Vagina (tissue), 2 donors: ENCODE data around the gene ELMOD3.
"Not testable (repeated sequence)": the region's sequence is repeated elsewhere in the genome, so short reads cannot be mapped to it uniquely, and the experiment has no call there.

Experiments used
- POLR2A ChIP-seq, 2 donors: fragments of 450-650 bp; IDR thresholded peaks; one replicate each; pipeline ENCODE4 v1.6.1; 2017; ENCODE audit warnings: antibody characterized with exemption in 2 of 2, mild to moderate bottlenecking in 2 of 2, moderate library complexity in 2 of 2
- POLR2AphosphoS5 ChIP-seq, 2 donors: sonication (generic); formaldehyde crosslinking; IDR thresholded peaks; one replicate each; pipeline ENCODE4 v1.9.0; 2017; ENCODE audit warnings: antibody characterized with exemption in 2 of 2, mild to moderate bottlenecking in 2 of 2, low read depth in 1 of 2; ENCODE audit not compliant: insufficient read depth in 1 of 2
- TF ChIP-seq, protein P1 (sequence below), 3 experiments: fragments of 450-650 bp in 2 of 3; fragments of 200-600 bp in 1 of 3; sonication (generic) in 1 of 3; IDR thresholded peaks; one replicate each; pipeline ENCODE4 v1.5.1; 2017 to 2019; ENCODE audit warnings: antibody characterized with exemption in 3 of 3, mild to moderate bottlenecking in 2 of 3, moderate library complexity in 2 of 3

- TF ChIP-seq, protein P1, sequence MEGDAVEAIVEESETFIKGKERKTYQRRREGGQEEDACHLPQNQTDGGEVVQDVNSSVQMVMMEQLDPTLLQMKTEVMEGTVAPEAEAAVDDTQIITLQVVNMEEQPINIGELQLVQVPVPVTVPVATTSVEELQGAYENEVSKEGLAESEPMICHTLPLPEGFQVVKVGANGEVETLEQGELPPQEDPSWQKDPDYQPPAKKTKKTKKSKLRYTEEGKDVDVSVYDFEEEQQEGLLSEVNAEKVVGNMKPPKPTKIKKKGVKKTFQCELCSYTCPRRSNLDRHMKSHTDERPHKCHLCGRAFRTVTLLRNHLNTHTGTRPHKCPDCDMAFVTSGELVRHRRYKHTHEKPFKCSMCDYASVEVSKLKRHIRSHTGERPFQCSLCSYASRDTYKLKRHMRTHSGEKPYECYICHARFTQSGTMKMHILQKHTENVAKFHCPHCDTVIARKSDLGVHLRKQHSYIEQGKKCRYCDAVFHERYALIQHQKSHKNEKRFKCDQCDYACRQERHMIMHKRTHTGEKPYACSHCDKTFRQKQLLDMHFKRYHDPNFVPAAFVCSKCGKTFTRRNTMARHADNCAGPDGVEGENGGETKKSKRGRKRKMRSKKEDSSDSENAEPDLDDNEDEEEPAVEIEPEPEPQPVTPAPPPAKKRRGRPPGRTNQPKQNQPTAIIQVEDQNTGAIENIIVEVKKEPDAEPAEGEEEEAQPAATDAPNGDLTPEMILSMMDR (IDR thresholded peaks at IDR 0.05): not testable (repeated sequence)
- TF ChIP-seq POLR2A (IDR thresholded peaks at IDR 0.05); POLR2AphosphoS5 (IDR thresholded peaks at IDR 0.05; ENCODE audit: insufficient read depth in 1 of 2, low read depth in 1 of 2): not testable (repeated sequence)
Measured at GRCh38 chr2:85315921-85316320, 38.6 kb upstream of the ELMOD3 start.
